Stimulated activated effector memory CD8-positive, alpha-beta T cell treated with anti-CD3 and anti-CD28 coated beads, Interleukin-12 subunit alpha, Interleukin-12 subunit beta, amount 100 ng/mL, for 72 hours (primary cell): ENCODE data around the gene XKR8.
A peak's percentile ranks its signal among the peaks of the same experiment; 100 is the strongest.

ENCODE experiments used
- ATAC-seq: fragments of 150-1000 bp; cut with Tn5 transposase; 2 replicates; pipeline ENCODE4 v1.10.0; 2021
- DNase-seq, 2 donors: peaks; one replicate each; pipeline ENCODE4 v3.0.0; 2021 to 2022; ENCODE audit warnings: low spot score in 2 of 2
- H3K27ac Mint-ChIP-seq: one replicate; pipeline ENCODE4 v1.8.0; 2022; ENCODE audit warnings: mild to moderate bottlenecking, mixed read lengths
- H3K36me3 Mint-ChIP-seq: one replicate; pipeline ENCODE4 v1.8.0; 2022; ENCODE audit warnings: mild to moderate bottlenecking, mixed read lengths
- H3K4me1 Mint-ChIP-seq: one replicate; pipeline ENCODE4 v1.8.0; 2022; ENCODE audit warnings: mixed read lengths
- H3K4me3 Mint-ChIP-seq: one replicate; pipeline ENCODE4 v1.8.0; 2022; ENCODE audit warnings: mild to moderate bottlenecking, mixed read lengths
- H3K9me3 Mint-ChIP-seq: one replicate; pipeline ENCODE4 v1.8.0; 2022; ENCODE audit warnings: mixed read lengths

XKR8 gene

DNA sequence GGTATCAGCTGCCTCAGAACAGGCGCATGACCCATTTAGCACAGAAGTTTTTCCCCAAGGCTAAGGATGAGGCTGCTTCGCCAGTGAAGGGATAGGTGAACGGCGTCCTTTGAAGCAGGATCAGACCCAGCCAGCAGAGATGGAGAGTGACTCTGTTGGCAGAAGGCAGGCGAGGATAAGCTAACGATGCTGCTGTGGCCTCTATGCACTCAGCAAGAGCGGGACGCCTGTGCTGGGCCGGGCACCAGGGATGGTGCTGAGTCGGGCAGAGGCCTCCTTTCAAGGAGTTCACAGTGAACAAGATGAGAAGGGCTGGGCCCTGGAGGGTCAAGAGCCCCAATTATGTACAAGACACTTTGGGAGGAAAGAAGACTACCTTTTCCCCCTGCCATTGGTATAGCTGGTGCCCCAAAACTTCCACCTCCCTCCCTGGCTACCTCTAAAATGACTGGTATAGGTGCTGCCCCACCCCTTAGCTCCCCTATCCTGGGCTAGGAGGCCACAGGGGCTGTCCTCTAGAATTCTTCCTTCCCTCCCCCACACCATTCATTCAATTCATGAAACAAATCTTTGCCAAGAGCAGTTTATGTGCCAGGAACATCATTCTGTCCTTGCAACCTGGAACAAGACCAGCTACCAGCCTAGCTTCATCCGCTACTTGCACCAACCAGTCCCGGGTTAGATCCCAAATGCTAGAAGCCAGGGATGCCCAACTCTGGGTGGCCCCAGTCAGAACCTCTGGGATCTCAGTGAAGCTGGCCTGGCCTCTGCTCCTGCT lies 7.5 kb downstream of the XKR8 start:
- H3K9me3 Mint-ChIP-seq, result no peaks in the 10 kb centered on the region
- ATAC-seq, result no peak
- peaks cover 60% of the 10 kb centered on the region for H3K36me3 Mint-ChIP-seq

DNA sequence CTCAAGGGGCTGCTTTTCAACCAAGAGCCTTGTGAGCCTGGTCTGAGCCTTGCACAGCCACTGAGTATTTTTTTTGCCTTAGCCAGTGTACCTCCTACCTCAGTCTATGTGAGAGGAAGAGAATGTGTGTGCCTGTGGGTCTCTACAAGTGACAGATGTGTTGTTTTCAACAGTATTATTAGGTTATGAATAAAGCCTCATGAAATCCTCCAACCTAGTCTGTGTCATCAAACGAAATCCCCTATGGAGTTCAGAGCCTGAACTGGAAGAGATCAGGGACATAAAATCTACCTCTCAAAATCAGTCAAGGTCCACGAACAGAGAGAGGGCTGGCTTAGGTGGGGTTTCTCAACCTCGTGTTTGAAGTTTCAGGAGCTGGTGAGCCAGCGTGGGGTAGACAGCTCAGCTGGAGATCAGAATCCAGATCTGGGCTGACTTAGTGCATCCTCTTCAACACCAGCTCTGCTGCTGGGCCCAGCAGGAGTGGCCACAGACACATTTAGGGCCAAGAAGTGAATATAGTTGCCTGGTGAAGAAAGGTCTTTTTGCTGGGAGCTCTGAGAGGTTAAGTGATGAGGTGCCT lies 8.2 kb downstream of the XKR8 start:
- peaks cover 48% of the 10 kb centered on the region for H3K4me1 Mint-ChIP-seq
- peaks cover 62% of the 10 kb centered on the region for H3K36me3 Mint-ChIP-seq
- peak overlapping the region; percentile 23 for H3K4me3 Mint-ChIP-seq
- peak overlapping the region; percentile 83 for H3K27ac Mint-ChIP-seq
- ATAC-seq (peak; percentile 60), DNase-seq (no peak)
- H3K9me3 Mint-ChIP-seq, result no peaks in the 10 kb centered on the region

More for the DNA sequence above, 7.5 kb downstream of the XKR8 start:
- no peak for DNase-seq
- Mint-ChIP-seq H3K4me3 (no peak overlapping the region), H3K4me1 (peaks cover 49% of the 10 kb centered on the region), H3K27ac (peak overlapping the region; percentile 83)

DNA sequence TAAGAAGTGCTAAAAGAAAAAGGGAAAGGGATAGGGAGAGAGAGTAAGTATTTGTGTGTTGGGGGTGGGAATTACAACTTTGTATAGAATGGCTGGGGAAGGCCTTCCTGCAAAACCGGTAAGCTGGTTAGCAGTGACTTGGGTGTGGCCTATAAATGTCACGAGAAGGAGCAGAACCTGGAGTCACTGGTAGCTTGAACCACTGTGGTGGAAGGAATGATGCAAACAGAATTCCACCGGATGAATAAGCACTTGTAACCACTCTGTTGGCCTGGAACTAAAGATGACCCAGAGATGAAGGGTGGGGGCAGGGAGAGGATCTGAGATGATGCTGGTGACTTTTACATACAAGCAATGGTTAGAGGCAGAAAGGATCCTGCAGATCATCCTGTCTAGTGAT lies 8.9 kb downstream of the XKR8 start:
- peak overlapping the region; percentile 83 for H3K27ac Mint-ChIP-seq
- DNase-seq (no peak), ATAC-seq (peak; percentile 67)
- no peaks in the 10 kb centered on the region for H3K9me3 Mint-ChIP-seq
- H3K4me1 Mint-ChIP-seq, result peaks cover 40% of the 10 kb centered on the region
- H3K4me3 Mint-ChIP-seq, result peak overlapping the region; percentile 23
- peaks cover 69% of the 10 kb centered on the region for H3K36me3 Mint-ChIP-seq

DNA sequence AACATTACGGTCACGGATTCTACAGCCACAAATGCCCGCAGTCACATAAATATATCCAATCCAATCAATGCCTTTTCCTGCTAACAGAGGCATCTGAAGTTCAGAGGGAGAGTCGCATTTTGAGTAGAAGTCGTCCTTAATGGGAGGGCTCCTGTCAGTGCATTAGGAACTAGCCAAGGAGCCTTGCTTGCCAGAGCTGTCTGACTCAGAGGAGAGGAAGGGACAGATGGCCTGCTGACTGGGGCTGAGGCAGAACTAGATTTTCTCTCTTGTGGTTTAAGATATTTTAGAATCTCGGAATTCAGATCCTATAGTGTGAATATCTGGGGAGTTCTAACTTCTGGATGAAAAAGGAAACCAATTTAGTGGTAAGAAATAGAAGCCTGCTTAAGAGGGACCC lies 10.6 kb downstream of the XKR8 start:
- peaks cover 33% of the 10 kb centered on the region for H3K4me1 Mint-ChIP-seq
- H3K4me3 Mint-ChIP-seq, result no peak overlapping the region
- no peaks in the 10 kb centered on the region for H3K9me3 Mint-ChIP-seq
- DNase-seq (no peak), ATAC-seq (no peak)
- H3K27ac Mint-ChIP-seq, result peak overlapping the region; percentile 72
- peaks cover 65% of the 10 kb centered on the region for H3K36me3 Mint-ChIP-seq

DNA sequence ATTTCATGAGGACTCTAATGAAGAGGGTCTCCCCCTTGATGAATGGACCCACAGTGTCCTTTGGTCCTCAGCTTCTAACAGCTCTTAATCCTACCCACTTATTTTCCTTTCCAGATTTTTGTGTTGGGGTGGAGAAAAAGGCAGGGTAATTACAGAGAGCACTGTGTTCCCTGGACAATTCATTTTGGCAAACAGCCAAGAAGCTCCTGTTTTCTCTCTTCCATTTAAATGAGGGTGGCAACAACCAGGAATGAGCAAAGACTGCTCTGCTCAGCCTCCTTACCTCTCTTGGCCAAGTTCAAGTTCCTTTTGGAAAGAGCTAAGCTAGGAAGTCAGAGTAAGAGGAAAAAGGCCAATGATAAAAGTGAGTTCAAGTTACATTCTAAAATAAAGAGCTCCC lies 11.9 kb downstream of the XKR8 start:
- H3K27ac Mint-ChIP-seq, result peak overlapping the region; percentile 72
- peaks cover 29% of the 10 kb centered on the region for H3K4me1 Mint-ChIP-seq
- ATAC-seq (no peak), DNase-seq (no peak)
- H3K4me3 Mint-ChIP-seq, result no peak overlapping the region
- H3K36me3 Mint-ChIP-seq, result peaks cover 67% of the 10 kb centered on the region
- H3K9me3 Mint-ChIP-seq, result no peaks in the 10 kb centered on the region

DNA sequence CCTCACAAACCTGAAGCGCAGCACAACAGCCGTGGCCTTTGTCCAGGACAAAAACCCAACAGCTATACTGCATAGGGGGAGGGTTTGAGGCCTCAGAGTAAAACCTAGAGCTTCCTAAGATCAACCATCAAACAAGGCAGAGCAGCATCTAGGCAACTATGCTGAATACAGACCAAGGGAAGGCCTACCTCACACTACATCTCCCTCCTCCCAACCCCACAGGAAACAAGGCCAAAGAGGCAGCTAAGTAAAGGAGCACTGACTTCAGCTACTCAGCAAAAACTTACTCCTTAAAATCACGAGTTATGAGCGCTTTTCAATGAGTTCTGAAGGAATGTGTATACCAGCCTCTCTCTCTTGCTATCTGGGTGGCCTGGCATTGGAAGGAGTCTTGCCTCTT lies 12.4 kb downstream of the XKR8 start:
- Mint-ChIP-seq H3K36me3 (peaks cover 67% of the 10 kb centered on the region), H3K4me3 (no peak overlapping the region), H3K27ac (peak overlapping the region; percentile 72), H3K4me1 (peaks cover 26% of the 10 kb centered on the region), H3K9me3 (no peaks in the 10 kb centered on the region)
- ATAC-seq, result no peak
- DNase-seq, result no peak

DNA sequence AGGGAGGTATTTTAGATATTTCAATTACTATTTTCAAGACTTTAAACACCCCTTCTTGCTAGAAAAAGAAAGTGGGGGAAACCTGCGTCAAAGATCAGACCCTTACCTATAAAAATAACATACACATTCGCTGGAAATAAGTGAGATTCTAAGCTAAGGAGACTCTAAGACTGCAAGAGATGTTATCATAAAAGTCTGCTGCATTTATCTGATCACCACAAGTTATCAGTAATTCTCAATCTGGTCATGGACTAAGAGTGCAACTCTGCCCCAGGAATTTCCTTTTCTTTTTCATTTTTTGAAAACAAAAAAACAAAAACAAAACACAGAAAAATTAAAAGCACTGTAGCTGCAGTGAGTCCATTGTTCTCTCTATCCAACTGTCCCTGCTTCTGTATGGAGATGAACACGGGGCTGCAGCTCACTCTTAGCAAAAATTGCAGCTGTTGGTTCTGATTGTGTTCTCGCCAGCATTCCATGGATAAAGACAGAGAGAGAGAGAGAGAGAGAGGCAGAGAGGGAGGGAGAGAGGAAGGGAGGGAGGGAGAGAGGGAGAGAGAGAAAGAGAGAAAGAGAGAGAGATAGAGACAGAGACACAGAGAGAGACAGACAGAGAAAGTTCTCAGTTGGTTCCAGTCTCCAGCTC lies 14.1 kb downstream of the XKR8 start:
- Mint-ChIP-seq H3K4me1 (peaks cover 10% of the 10 kb centered on the region), H3K36me3 (peaks cover 64% of the 10 kb centered on the region), H3K9me3 (no peaks in the 10 kb centered on the region), H3K4me3 (no peak overlapping the region), H3K27ac (no peak overlapping the region)
- DNase-seq (no peak), ATAC-seq (no peak)

DNA sequence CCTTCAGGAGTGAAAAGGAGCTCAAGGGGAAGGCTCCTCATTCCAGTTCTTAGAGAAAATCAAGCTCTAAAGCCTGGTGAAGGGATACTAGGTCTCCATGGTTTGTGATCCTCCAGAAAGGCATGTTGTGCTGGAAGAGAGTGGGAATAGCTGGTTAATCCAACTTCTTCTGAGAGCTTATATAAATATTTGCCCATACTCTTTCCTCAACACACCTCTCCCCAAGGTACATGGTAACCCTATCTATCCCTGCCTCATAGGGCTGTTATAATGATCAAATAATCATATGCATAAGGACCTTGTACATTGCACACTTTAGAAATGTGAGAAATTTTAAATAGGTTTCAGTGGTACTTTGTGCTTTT lies 14.6 kb downstream of the XKR8 start:
- no peak for ATAC-seq
- Mint-ChIP-seq H3K4me3 (no peak overlapping the region), H3K4me1 (peaks cover 5% of the 10 kb centered on the region), H3K27ac (no peak overlapping the region), H3K9me3 (no peaks in the 10 kb centered on the region), H3K36me3 (peaks cover 61% of the 10 kb centered on the region)
- DNase-seq, result no peak

DNA sequence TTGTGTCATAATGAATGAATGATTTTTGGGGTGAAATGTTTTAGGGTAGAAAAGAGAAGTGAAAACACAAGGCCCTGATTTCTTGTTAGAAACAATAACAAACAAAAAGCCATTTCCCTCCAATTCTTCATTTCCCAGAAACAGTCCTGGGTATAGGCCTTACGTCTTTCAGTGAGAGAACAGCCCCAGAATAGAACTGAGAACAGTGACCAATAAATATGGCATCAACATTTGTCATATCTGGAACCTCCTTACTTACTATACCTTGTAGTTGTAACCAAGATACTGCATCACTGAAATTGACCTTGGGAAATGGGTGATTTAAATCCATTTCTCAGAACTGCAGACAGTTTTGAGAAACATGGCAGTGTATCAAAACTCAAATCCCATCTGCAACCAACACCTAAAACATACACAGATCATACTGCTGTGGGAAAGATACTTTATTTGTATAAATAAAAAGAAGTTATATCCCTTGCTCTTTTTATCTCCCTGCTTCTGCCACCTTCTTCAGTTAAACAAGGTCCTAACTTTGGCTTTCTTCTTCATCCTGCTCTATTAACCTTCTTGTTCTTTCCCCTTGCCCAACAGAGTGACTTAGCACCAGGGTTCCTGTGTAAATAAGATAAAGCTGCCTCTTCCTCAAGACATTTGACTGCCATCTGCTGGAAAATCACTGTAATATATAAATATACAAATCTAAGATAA lies 19.5 kb downstream of the XKR8 start:
- ATAC-seq (peak; percentile 99), DNase-seq (no peak)
- H3K36me3 Mint-ChIP-seq, result peaks cover 37% of the 10 kb centered on the region
- H3K4me1 Mint-ChIP-seq, result no peaks in the 10 kb centered on the region
- H3K27ac Mint-ChIP-seq, result no peak overlapping the region
- no peak overlapping the region for H3K4me3 Mint-ChIP-seq
- no peaks in the 10 kb centered on the region for H3K9me3 Mint-ChIP-seq

DNA sequence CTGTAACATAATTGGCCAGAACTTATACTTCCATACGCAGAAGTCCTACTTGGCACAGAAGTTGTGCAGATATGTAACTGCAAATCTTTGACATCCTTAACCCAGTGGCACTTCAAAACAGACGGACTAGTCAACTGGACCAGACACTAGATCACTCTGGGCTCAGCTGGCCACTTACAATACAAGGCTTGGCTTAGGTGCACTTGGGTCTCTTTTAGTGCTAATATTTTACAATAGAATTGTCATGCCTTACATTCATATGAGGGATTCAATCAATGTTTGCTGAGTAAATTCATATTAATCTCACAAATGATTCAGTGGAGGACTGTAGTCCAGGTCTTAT lies 20.1 kb downstream of the XKR8 start:
- no peak overlapping the region for H3K4me3 Mint-ChIP-seq
- no peak for ATAC-seq
- no peaks in the 10 kb centered on the region for H3K4me1 Mint-ChIP-seq
- DNase-seq, result no peak
- no peak overlapping the region for H3K27ac Mint-ChIP-seq
- H3K9me3 Mint-ChIP-seq, result no peaks in the 10 kb centered on the region
- H3K36me3 Mint-ChIP-seq, result peaks cover 41% of the 10 kb centered on the region

DNA sequence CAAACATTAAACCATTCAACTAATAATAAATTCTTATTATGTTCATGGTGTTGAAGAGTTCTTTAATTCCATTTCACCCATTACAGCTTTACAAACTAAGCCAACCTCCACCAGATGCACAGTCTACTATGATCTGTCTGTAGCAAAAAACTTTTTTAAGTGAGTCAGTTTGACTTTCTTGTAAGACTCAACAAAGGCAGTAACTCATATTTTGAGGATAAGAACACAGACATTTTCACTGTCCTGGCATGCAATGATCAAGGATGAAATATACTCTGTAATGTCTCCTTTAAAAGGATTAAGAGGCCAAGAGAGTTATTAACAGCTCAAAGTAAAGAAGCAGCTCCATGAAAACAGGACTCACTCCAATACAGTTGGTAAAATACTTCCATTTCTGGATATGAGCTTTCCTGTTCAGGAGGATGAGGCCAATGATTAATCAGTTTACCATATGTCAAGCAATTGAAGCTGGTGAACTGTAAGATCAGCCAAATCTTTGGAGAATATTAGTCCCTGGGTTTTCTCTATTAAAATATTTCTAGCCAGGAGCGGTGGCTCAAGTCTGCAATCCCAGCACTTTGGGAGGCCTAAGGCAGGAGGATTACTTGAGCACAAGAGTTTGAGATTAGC lies 20.6 kb downstream of the XKR8 start:
- no peaks in the 10 kb centered on the region for H3K4me1 Mint-ChIP-seq
- H3K27ac Mint-ChIP-seq, result no peak overlapping the region
- H3K9me3 Mint-ChIP-seq, result no peaks in the 10 kb centered on the region
- peaks cover 42% of the 10 kb centered on the region for H3K36me3 Mint-ChIP-seq
- ATAC-seq, result no peak
- H3K4me3 Mint-ChIP-seq, result no peak overlapping the region
- DNase-seq, result no peak

DNA sequence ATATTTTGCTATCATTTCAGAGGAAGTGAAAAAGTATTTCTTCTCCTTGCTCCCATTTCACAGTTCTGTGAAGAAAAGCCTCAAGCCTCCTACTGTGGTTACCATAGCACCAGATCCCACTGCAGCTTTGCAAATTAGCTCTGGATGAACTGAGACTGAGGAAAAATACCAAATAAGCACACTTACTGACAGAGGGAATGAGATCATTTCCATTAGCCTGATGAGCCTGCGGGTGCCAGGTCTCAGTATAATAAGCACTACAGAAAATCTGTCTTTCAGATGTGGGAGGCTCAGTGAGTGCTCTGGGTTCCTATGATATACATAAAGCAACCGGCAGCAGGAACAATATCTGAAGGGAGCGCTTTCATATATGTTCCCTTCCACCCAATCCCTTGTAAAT lies 21.4 kb downstream of the XKR8 start:
- no peaks in the 10 kb centered on the region for H3K9me3 Mint-ChIP-seq
- ATAC-seq (no peak), DNase-seq (no peak)
- H3K36me3 Mint-ChIP-seq, result peaks cover 41% of the 10 kb centered on the region
- no peak overlapping the region for H3K27ac Mint-ChIP-seq
- no peaks in the 10 kb centered on the region for H3K4me1 Mint-ChIP-seq
- no peak overlapping the region for H3K4me3 Mint-ChIP-seq

DNA sequence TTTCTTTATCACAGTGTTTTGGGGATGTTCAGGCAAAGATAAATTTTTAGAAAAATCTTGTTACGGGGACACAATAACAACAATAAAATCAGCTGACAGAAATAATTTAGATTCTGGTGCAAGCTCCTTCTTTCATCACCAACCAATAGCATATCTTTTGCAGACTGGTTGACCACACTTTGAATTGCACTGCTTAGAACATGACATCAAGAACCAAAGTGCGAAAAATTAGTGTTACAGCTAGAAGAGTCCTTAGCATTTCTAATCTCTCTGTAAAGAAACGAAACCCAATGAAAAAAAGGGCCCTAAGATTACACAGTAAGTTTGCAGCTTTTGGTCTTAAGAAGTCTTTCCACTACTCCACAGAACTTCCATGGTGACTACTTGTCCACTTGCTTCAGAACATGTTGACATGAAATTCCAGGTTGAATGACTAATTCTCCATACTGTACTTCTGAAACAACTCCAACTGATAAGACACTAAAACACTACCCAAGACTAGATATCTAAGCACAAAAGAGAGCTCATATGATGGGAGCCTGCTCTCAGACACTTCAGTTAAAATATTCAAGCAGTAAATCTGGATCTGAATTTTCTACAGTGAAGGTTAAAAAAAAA lies 31.3 kb downstream of the XKR8 start:
- H3K36me3 Mint-ChIP-seq, result peaks cover 97% of the 10 kb centered on the region
- no peak for DNase-seq
- H3K9me3 Mint-ChIP-seq, result no peaks in the 10 kb centered on the region
- peaks cover 30% of the 10 kb centered on the region for H3K4me1 Mint-ChIP-seq
- H3K4me3 Mint-ChIP-seq, result no peak overlapping the region
- H3K27ac Mint-ChIP-seq, result peak overlapping the region; percentile 76
- no peak for ATAC-seq

DNA sequence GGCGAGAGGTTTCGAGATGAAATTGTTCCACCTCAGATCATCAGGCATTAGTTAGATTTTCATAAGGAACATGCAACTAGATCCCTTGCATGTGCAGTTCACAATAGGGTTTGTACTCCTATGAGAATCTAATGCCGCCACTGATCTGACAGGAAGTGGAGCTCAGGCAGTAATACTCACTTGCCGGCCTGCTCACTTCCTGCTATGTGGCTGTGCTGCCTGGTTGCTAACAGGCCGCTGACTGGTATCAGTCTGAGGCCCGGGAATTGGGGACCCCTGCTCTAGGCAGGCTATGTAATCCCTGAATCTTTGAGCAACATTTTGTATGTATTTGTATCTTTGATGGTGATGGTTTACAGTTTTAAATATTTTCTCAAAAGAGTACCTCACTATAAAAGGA lies 32.5 kb downstream of the XKR8 start:
- no peak overlapping the region for H3K4me3 Mint-ChIP-seq
- H3K36me3 Mint-ChIP-seq, result peaks cover 100% of the 10 kb centered on the region
- peak; percentile 95 for ATAC-seq

DNA sequence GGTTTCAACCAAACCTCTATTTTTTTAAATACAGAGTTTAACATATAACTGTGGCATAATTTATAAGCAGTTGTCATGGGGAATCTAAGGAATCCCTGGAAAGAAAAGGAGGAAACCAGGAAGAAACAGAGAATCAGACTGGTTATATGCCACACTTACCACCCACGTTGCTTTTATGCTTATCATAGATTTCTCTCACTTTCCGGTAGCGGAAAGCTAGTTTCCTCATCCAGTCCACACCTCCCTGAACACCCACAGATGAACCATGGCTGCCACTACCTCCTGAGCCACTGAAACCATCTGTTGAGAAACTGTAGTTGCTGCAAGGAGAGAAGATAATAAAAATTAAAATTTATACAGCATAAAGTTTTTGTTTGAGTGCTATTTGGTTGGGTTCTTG lies 33.5 kb downstream of the XKR8 start:
- ATAC-seq, result peak; percentile 69
- Mint-ChIP-seq H3K36me3 (peaks cover 100% of the 10 kb centered on the region), H3K4me1 (peaks cover 30% of the 10 kb centered on the region)

More for the DNA sequence above, 32.5 kb downstream of the XKR8 start:
- no peaks in the 10 kb centered on the region for H3K9me3 Mint-ChIP-seq
- H3K4me1 Mint-ChIP-seq, result peaks cover 30% of the 10 kb centered on the region
- peak overlapping the region; percentile 76 for H3K27ac Mint-ChIP-seq
- peak in 1 of 2 donors; percentile 62 for DNase-seq

More for the DNA sequence above, 33.5 kb downstream of the XKR8 start:
- Mint-ChIP-seq H3K4me3 (no peak overlapping the region), H3K9me3 (no peaks in the 10 kb centered on the region), H3K27ac (peak overlapping the region; percentile 74)
- DNase-seq, result no peak
